ENCODE results near the gene SFMBT1.

Gene SFMBT1

GRCh38 chr3:52886049-52886730 is 159.7 kb downstream of the SFMBT1 start:
- Histone ChIP-seq H3K79me2 (ENCODE audit: insufficient read depth, low read length) (peaks cover 15% of the 10 kb centered on the region; the same call in 1 of the 2 replicates), H4K20me1 (ENCODE audit: insufficient read depth, low read length) (peaks cover 16% of the 10 kb centered on the region; the same call in 1 of the 2 replicates), H3K4me2 (ENCODE audit: insufficient read depth, low read length) (no peak overlapping the region), H3K27me3 (ENCODE audit: insufficient read depth, low read length, poor library complexity) (no peaks in the 10 kb centered on the region), H3K4me3 (ENCODE audit: low read depth in 1 of 2, low read length in 2 of 2) (no peak overlapping the region), H3K36me3 (ENCODE audit: insufficient read depth, low read length) (peaks cover 13% of the 10 kb centered on the region; the same call in 1 of the 2 replicates), H3K27ac (ENCODE audit: low read length) (no peak overlapping the region), H2AFZ (ENCODE audit: low read depth, low read length) (no peak overlapping the region), H3K4me1 (ENCODE audit: insufficient read depth, low read length) (no peaks in the 10 kb centered on the region), H3K9me3 (ENCODE audit: insufficient read depth, low read length, severe bottlenecking) (peaks cover 3% of the 10 kb centered on the region), H3K9ac (ENCODE audit: low read depth, low read length) (no peak overlapping the region)
- TF ChIP-seq EZH2 (IDR thresholded peaks at IDR 0.05; ENCODE audit: borderline replicate concordance, low read depth, low read length, severe bottlenecking) (no peak), CTCF (IDR thresholded peaks at IDR 0.05; ENCODE audit: borderline replicate concordance, extremely low read depth, low read length, poor library complexity, severe bottlenecking) (no peak)
- ATAC-seq (ENCODE audit: insufficient read depth, low read depth): no peak
- no peak for DNase-seq

DNA sequence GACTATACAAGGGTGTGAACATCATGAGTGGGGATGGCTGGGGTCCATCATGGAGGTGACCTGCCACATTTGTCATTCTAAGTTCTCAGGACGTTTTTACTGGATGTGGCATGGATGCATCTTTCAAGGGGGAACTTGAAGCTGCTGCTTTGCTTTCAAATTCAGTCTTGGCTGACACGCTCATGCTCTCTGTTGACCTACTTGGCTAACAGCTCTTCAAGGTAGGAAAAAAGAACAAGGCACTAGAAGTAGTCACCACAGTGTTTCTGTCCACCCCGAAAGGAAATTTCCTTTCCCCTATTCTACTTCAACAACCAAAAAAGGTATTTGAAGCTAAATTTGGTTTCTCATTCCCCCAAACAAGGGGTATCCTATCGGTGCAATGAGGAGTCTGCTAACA is 163.5 kb downstream of the SFMBT1 start:
- H3K9me3 ChIP-seq (ENCODE audit: insufficient read depth, low read length, severe bottlenecking): peaks cover 3% of the 10 kb centered on the region
- peaks cover 13% of the 10 kb centered on the region; the same call in 1 of the 2 replicates for H3K36me3 ChIP-seq (ENCODE audit: insufficient read depth, low read length)
- H3K4me2 ChIP-seq (ENCODE audit: insufficient read depth, low read length): no peak overlapping the region
- H3K27me3 ChIP-seq (ENCODE audit: insufficient read depth, low read length, poor library complexity): no peaks in the 10 kb centered on the region
- H3K79me2 ChIP-seq (ENCODE audit: insufficient read depth, low read length): peaks cover 5% of the 10 kb centered on the region; the same call in 1 of the 2 replicates
- H4K20me1 ChIP-seq (ENCODE audit: insufficient read depth, low read length): peaks cover 4% of the 10 kb centered on the region
- H2AFZ ChIP-seq (ENCODE audit: low read depth, low read length): no peak overlapping the region
- no peak overlapping the region for H3K4me3 ChIP-seq (ENCODE audit: low read depth in 1 of 2, low read length in 2 of 2)
- no peak for TF ChIP-seq EZH2 (IDR thresholded peaks at IDR 0.05; ENCODE audit: borderline replicate concordance, low read depth, low read length, severe bottlenecking)
- TF ChIP-seq CTCF (IDR thresholded peaks at IDR 0.05; ENCODE audit: borderline replicate concordance, extremely low read depth, low read length, poor library complexity, severe bottlenecking): no peak
- H3K4me1 ChIP-seq (ENCODE audit: insufficient read depth, low read length): no peaks in the 10 kb centered on the region
- no peak for DNase-seq
- ATAC-seq (ENCODE audit: insufficient read depth, low read depth): no peak
- H3K9ac ChIP-seq (ENCODE audit: low read depth, low read length): no peak overlapping the region
- H3K27ac ChIP-seq (ENCODE audit: low read length): no peak overlapping the region

- peaks cover 3% of the 10 kb centered on the region for H3K9me3 ChIP-seq (ENCODE audit: insufficient read depth, low read length, severe bottlenecking)
- DNase-seq: no peak
- TF ChIP-seq EZH2 (IDR thresholded peaks at IDR 0.05; ENCODE audit: borderline replicate concordance, low read depth, low read length, severe bottlenecking) (no peak), CTCF (IDR thresholded peaks at IDR 0.05; ENCODE audit: borderline replicate concordance, extremely low read depth, low read length, poor library complexity, severe bottlenecking) (no peak)
- no peak overlapping the region for H3K27ac ChIP-seq (ENCODE audit: low read length)
- H4K20me1 ChIP-seq (ENCODE audit: insufficient read depth, low read length): peaks cover 6% of the 10 kb centered on the region
- H2AFZ ChIP-seq (ENCODE audit: low read depth, low read length): no peak overlapping the region
- no peak overlapping the region for H3K4me2 ChIP-seq (ENCODE audit: insufficient read depth, low read length)
- no peak overlapping the region for H3K4me3 ChIP-seq (ENCODE audit: low read depth in 1 of 2, low read length in 2 of 2)
- H3K4me1 ChIP-seq (ENCODE audit: insufficient read depth, low read length): no peaks in the 10 kb centered on the region
- no peaks in the 10 kb centered on the region for H3K27me3 ChIP-seq (ENCODE audit: insufficient read depth, low read length, poor library complexity)
- H3K9ac ChIP-seq (ENCODE audit: low read depth, low read length): no peak overlapping the region
- 0 out of 2 replicates have a peak, but pooled peaks cover 8% of the 10 kb centered on the region for H3K79me2 ChIP-seq (ENCODE audit: insufficient read depth, low read length)
- H3K36me3 ChIP-seq (ENCODE audit: insufficient read depth, low read length): peaks cover 13% of the 10 kb centered on the region; the same call in 1 of the 2 replicates
- no peak for ATAC-seq (ENCODE audit: insufficient read depth, low read depth)
Observed at GRCh38 chr3:52881871-52882270, 164.0 kb downstream of the SFMBT1 start.

Measured in DND-41 (cell line).